ENCODE results near the gene EPHB6.

EPHB6 gene

DNA sequence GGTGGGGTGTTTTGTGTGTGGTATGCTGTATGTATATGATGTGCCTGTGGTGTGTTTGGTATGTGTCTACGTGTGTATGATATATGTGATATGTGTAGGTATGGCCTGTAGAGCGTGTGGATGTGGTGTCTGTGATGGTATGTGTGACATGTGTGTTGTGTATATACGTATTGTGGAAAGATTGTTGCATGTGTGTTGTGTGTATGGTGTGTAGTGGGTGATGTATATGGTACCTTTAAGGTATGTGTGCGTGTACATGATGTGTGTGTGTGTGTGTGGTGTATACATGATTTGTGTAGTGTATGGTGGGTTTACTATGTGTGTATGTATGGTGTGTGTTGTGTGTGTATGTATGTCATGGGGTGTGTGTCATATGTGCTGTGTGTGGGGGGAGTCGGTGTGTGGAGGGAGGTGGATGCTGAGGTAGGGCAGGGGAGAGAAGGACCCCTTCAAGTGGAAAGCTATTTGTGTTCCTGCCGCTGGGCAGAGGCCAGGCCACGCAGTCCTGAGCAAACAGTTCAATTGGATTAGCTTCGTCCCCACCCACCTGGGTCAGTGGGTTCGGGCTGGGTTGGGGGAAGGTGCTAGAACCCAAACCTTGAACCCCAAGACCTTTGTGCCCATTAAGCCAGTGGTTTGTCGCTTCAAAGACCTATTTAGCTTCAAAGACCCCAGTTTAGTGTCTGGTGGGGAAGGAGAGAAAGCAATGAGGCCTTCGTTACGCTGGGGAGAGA lies 32.6 kb downstream of the EPHB6 start:
- TF ChIP-seq EZH2phosphoT487 (IDR thresholded peaks at IDR 0.05; ENCODE audit: borderline replicate concordance, low read length): no peak
- TF ChIP-seq, protein P1, sequence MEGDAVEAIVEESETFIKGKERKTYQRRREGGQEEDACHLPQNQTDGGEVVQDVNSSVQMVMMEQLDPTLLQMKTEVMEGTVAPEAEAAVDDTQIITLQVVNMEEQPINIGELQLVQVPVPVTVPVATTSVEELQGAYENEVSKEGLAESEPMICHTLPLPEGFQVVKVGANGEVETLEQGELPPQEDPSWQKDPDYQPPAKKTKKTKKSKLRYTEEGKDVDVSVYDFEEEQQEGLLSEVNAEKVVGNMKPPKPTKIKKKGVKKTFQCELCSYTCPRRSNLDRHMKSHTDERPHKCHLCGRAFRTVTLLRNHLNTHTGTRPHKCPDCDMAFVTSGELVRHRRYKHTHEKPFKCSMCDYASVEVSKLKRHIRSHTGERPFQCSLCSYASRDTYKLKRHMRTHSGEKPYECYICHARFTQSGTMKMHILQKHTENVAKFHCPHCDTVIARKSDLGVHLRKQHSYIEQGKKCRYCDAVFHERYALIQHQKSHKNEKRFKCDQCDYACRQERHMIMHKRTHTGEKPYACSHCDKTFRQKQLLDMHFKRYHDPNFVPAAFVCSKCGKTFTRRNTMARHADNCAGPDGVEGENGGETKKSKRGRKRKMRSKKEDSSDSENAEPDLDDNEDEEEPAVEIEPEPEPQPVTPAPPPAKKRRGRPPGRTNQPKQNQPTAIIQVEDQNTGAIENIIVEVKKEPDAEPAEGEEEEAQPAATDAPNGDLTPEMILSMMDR (IDR thresholded peaks at IDR 0.05; ENCODE audit: low read depth, low read length, poor library complexity, severe bottlenecking): no peak
- Histone ChIP-seq H3K27ac (ENCODE audit: low read depth, low read length) (no peak overlapping the region), H3K36me3 (ENCODE audit: control insufficient read depth, low read length) (no peaks in the 10 kb centered on the region), H3K9me2 (replicated peaks; ENCODE audit: control insufficient read depth, low read length) (no peaks in the 10 kb centered on the region), H4K20me1 (ENCODE audit: control insufficient read depth, insufficient read depth, low read depth, low read length) (no peaks in the 10 kb centered on the region), H3K4me3 (ENCODE audit: low read length) (no peak overlapping the region), H3K79me2 (ENCODE audit: control insufficient read depth, low read length) (no peaks in the 10 kb centered on the region), H3K27me3 (ENCODE audit: control insufficient read depth, low read length) (peaks cover 5% of the 10 kb centered on the region; the same call in 1 of the 2 replicates), H3F3A (ENCODE audit: control insufficient read depth, insufficient read depth) (no peaks in the 10 kb centered on the region), H3K4me1 (ENCODE audit: control insufficient read depth, low read length) (no peaks in the 10 kb centered on the region), H3K9me3 (ENCODE audit: control insufficient read depth, insufficient read depth, low read length) (no peaks in the 10 kb centered on the region), H3K4me2 (ENCODE audit: low read length) (no peak overlapping the region)

- H3K36me3 ChIP-seq (ENCODE audit: control insufficient read depth, low read length): no peaks in the 10 kb centered on the region
- H3K9me3 ChIP-seq (ENCODE audit: control insufficient read depth, insufficient read depth, low read length): no peaks in the 10 kb centered on the region
- peaks cover 15% of the 10 kb centered on the region for H3K27me3 ChIP-seq (ENCODE audit: control insufficient read depth, low read length)
- H3F3A ChIP-seq (ENCODE audit: control insufficient read depth, insufficient read depth): no peaks in the 10 kb centered on the region
- H3K27ac ChIP-seq (ENCODE audit: low read depth, low read length): no peak overlapping the region
- H3K4me2 ChIP-seq (ENCODE audit: low read length): no peak overlapping the region
- TF ChIP-seq, protein P1 (IDR thresholded peaks at IDR 0.05; ENCODE audit: low read depth, low read length, poor library complexity, severe bottlenecking): no peak
- no peak for TF ChIP-seq EZH2phosphoT487 (IDR thresholded peaks at IDR 0.05; ENCODE audit: borderline replicate concordance, low read length)
- no peaks in the 10 kb centered on the region for H3K4me1 ChIP-seq (ENCODE audit: control insufficient read depth, low read length)
- no peak overlapping the region for H3K4me3 ChIP-seq (ENCODE audit: low read length)
- no peaks in the 10 kb centered on the region for H3K79me2 ChIP-seq (ENCODE audit: control insufficient read depth, low read length)
- no peaks in the 10 kb centered on the region for H4K20me1 ChIP-seq (ENCODE audit: control insufficient read depth, insufficient read depth, low read depth, low read length)
- H3K9me2 ChIP-seq (replicated peaks; ENCODE audit: control insufficient read depth, low read length): no peaks in the 10 kb centered on the region
These were observed 34.9 kb downstream of the EPHB6 start for GRCh38 chr7:142889816-142890215.

DNA sequence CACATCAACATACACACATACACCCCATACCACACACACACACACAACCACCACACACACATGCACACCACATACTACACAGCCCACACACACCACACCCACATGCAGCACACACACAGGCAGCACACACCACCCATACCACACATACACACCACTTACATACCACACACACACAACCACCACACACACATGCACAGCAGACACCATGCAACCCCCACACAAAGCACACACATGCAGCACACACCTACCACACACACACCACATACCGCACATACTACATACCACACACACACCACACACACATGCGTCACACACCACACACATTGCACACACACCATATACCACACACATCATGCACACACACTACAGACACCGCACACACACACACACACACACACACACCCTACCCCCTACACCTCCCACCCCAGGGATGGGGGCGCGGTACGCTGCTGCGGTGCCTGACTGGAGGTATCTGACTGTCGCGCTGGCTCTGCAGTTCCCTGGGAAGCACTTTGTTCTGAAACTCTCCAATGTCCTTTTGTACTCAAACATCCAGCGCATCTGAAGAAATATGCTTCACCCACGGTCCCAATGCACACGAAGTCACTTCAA lies 36.1 kb downstream of the EPHB6 start:
- TF ChIP-seq, protein P1 (IDR thresholded peaks at IDR 0.05; ENCODE audit: low read depth, low read length, poor library complexity, severe bottlenecking): no peak
- TF ChIP-seq EZH2phosphoT487 (IDR thresholded peaks at IDR 0.05; ENCODE audit: borderline replicate concordance, low read length): no peak

More for the DNA sequence above, 36.1 kb downstream of the EPHB6 start:
- no peaks in the 10 kb centered on the region for H3K4me1 ChIP-seq (ENCODE audit: control insufficient read depth, low read length)
- no peaks in the 10 kb centered on the region for H3K9me2 ChIP-seq (replicated peaks; ENCODE audit: control insufficient read depth, low read length)
- H4K20me1 ChIP-seq (ENCODE audit: control insufficient read depth, insufficient read depth, low read depth, low read length): no peaks in the 10 kb centered on the region
- H3K4me3 ChIP-seq (ENCODE audit: low read length): no peak overlapping the region
- H3K4me2 ChIP-seq (ENCODE audit: low read length): no peak overlapping the region
- H3K27ac ChIP-seq (ENCODE audit: low read depth, low read length): no peak overlapping the region
- no peaks in the 10 kb centered on the region for H3F3A ChIP-seq (ENCODE audit: control insufficient read depth, insufficient read depth)
- peaks cover 26% of the 10 kb centered on the region for H3K27me3 ChIP-seq (ENCODE audit: control insufficient read depth, low read length)
- H3K36me3 ChIP-seq (ENCODE audit: control insufficient read depth, low read length): no peaks in the 10 kb centered on the region
- no peaks in the 10 kb centered on the region for H3K9me3 ChIP-seq (ENCODE audit: control insufficient read depth, insufficient read depth, low read length)
- H3K79me2 ChIP-seq (ENCODE audit: control insufficient read depth, low read length): no peaks in the 10 kb centered on the region

All from DOHH2 (cell line).